HCT116 (cell line): ENCODE measurements around the gene S100A1. TPM values are rescaled to one million over a fixed set of nuclear protein-coding genes. Genes with fewer than 3 reads are reported as not detected.

Experiments
- ATAC-seq: fragments of 200-7000 bp; cut with Tn5 transposase; 2 replicates; pipeline ENCODE4 v1.9.1; 2020; ENCODE audit warnings: mild to moderate bottlenecking, moderate library complexity
- BruUV-seq: library from RNA; stranded (reverse); fragments of 400-500 nt; replicated peaks from 2 replicates; lab custom pipeline; 2021; lab: Mats Ljungman, UMichigan
- CTCF ChIA-PET: fragments of 300-600 bp; sonication (Branson Sonifier 250); formaldehyde crosslinking; loops from one replicate; lab custom pipeline; 2021; ENCODE audit warnings: antibody characterized with exemption; lab: Charles Lee
- POLR2A ChIA-PET: fragments of 300-600, 350-600 bp; sonication (Branson Sonifier 250); formaldehyde crosslinking; loops from one replicate; lab custom pipeline; 2021; ENCODE audit warnings: antibody characterized with exemption; lab: Charles Lee
- RAD21 ChIA-PET, 2 experiments: fragments of 300-600 bp; sonication (Branson Sonifier 250); formaldehyde crosslinking; loops; one replicate each; lab custom pipeline; 2023; ENCODE audit warnings: low total read pairs in 2 of 2; ENCODE audit not compliant: uncharacterized antibody in 2 of 2, unreplicated experiment in 2 of 2, low non-redundant PET in 1 of 2; lab: Charles Lee
- DNase-seq: peaks from one replicate; pipeline ENCODE4 v3.0.0-alpha.2; 2010; ENCODE audit warnings: low read depth, low spot score
- H2AFZ ChIP-seq: fragments of 200-600 bp; shearing (Covaris generic), sonication (generic); 2 replicates; pipeline ENCODE4 v1.6.1; 2017; ENCODE audit warnings: low read depth, mixed run types, mixed read lengths, antibody characterized with exemption, low read length; ENCODE audit not compliant: poor library complexity, severe bottlenecking
- H3K27ac ChIP-seq: 2 replicates; pipeline ENCODE4 v1.5.1; 2012; ENCODE audit warnings: low read depth, low read length
- H3K27me3 ChIP-seq: fragments of 200-600 bp; sonication (generic); 2 replicates; pipeline ENCODE4 v1.6.1; 2016; ENCODE audit warnings: mixed run types, low read length, mixed read lengths; ENCODE audit not compliant: insufficient read depth
- H3K36me3 ChIP-seq, 2 experiments: fragments of 200-500 bp in 1 of 2; fragments of 200-600 bp in 1 of 2; sonication (Bioruptor generic) in 1 of 2; sonication (generic) in 1 of 2; 2 replicates each; pipeline versions ENCODE4 v1.5.1 to v1.6.1; 2014 to 2016; ENCODE audit warnings: low read length in 2 of 2, inconsistent platforms in 1 of 2, mixed read lengths in 1 of 2, mixed run types in 1 of 2; ENCODE audit not compliant: insufficient read depth in 2 of 2, control insufficient read depth in 1 of 2
- H3K4me1 ChIP-seq, 2 experiments: fragments of 200-600 bp in 1 of 2; sonication (generic) in 1 of 2; 2 replicates each; pipeline versions ENCODE4 v1.5.1 to v1.6.1; 2012 to 2017; ENCODE audit warnings: low read length in 2 of 2, inconsistent platforms in 1 of 2, mild to moderate bottlenecking in 1 of 2, mixed read lengths in 1 of 2, mixed run types in 1 of 2, moderate library complexity in 1 of 2; ENCODE audit not compliant: insufficient read depth in 2 of 2, control insufficient read depth in 1 of 2
- H3K4me2 ChIP-seq: fragments of 200-600 bp; sonication (generic); 2 replicates; pipeline ENCODE4 v1.6.1; 2017; ENCODE audit warnings: mixed run types, low read length, mixed read lengths
- H3K4me3 ChIP-seq, 2 experiments: fragments of 200-600 bp in 1 of 2; sonication (generic) in 1 of 2; replicated peaks in 1 of 2; 2 replicates each; pipeline ENCODE4 v1.5.1; 2011 to 2016; ENCODE audit warnings: low read length in 2 of 2, control low read depth in 1 of 2, low read depth in 1 of 2, mild to moderate bottlenecking in 1 of 2, mixed read lengths in 1 of 2, mixed run types in 1 of 2
- H3K79me2 ChIP-seq: fragments of 200-600 bp; sonication (generic); 2 replicates; pipeline ENCODE4 v1.6.1; 2017; ENCODE audit warnings: mild to moderate bottlenecking, mixed run types, low read length, moderate library complexity, mixed read lengths; ENCODE audit not compliant: insufficient read depth
- H3K9ac ChIP-seq: fragments of 200-600 bp; sonication (generic); 2 replicates; pipeline ENCODE4 v1.6.1; 2016; ENCODE audit warnings: low read length, mixed read lengths
- H3K9me2 ChIP-seq: fragments of 200-600 bp; sonication (generic), shearing (Covaris generic); 2 replicates; pipeline ENCODE4 v1.6.1; 2017; ENCODE audit warnings: mixed run types, mild to moderate bottlenecking, moderate library complexity; ENCODE audit not compliant: insufficient read depth
- H3K9me3 ChIP-seq, 2 experiments: fragments of 200-500 bp in 1 of 2; fragments of 200-600 bp in 1 of 2; sonication (Bioruptor generic) in 1 of 2; sonication (generic) in 1 of 2; 2 replicates each; pipeline ENCODE4 v1.6.1; 2014 to 2017; ENCODE audit warnings: low read length in 2 of 2, mixed read lengths in 2 of 2, inconsistent platforms in 1 of 2, low read depth in 1 of 2, mild to moderate bottlenecking in 1 of 2, mixed run types in 1 of 2, moderate library complexity in 1 of 2; ENCODE audit not compliant: control insufficient read depth in 1 of 2, insufficient read depth in 1 of 2
- H4K20me1 ChIP-seq: fragments of 200-600 bp; sonication (generic), shearing (Covaris generic); 2 replicates; pipeline ENCODE4 v1.6.1; 2017; ENCODE audit warnings: mixed run types, mild to moderate bottlenecking, moderate library complexity; ENCODE audit not compliant: insufficient read depth
- CBX3 ChIP-seq: IDR thresholded peaks from 2 replicates; pipeline ENCODE4 v1.6.1; 2012; ENCODE audit warnings: low read depth
- EGR1 ChIP-seq: IDR thresholded peaks from 2 replicates; pipeline ENCODE4 v1.6.1; 2012; ENCODE audit warnings: low read depth
- EZH2 ChIP-seq: fragments of 200-600 bp; sonication (generic); IDR thresholded peaks from 2 replicates; pipeline ENCODE4 v1.6.1; 2017; ENCODE audit warnings: antibody characterized with exemption, mixed run types
- EZH2phosphoT487 ChIP-seq: fragments of 200-600 bp; IDR thresholded peaks from 2 replicates; pipeline ENCODE4 v1.6.1; 2018; ENCODE audit warnings: antibody characterized with exemption, borderline replicate concordance
- POLR2A ChIP-seq: IDR thresholded peaks from 2 replicates; pipeline ENCODE4 v1.7.0; 2011; ENCODE audit warnings: borderline replicate concordance; ENCODE audit not compliant: insufficient read depth, insufficient read length; ENCODE audit errors: extremely low read depth
- POLR2AphosphoS5 ChIP-seq: IDR thresholded peaks from 2 replicates; pipeline ENCODE4 v1.6.1; 2011; ENCODE audit warnings: mild to moderate bottlenecking, low read depth, low read length, moderate library complexity
- RAD21 ChIP-seq: IDR thresholded peaks from 2 replicates; pipeline ENCODE4 v1.6.1; 2012; ENCODE audit warnings: low read depth, mild to moderate bottlenecking
- SIN3A ChIP-seq: IDR thresholded peaks from 2 replicates; pipeline ENCODE4 v1.6.1; 2012; ENCODE audit warnings: low read depth
- SRF ChIP-seq: IDR thresholded peaks from 2 replicates; pipeline ENCODE4 v1.6.1; 2012; ENCODE audit warnings: low read depth
- YY1 ChIP-seq: IDR thresholded peaks from 2 replicates; pipeline ENCODE4 v1.6.1; 2011; ENCODE audit warnings: low read length, low read depth, moderate library complexity, mild to moderate bottlenecking; ENCODE audit not compliant: insufficient replicate concordance; ENCODE audit errors: extremely low read depth
- ZNF274 ChIP-seq: fragments of 200-500 bp; sonication (Bioruptor generic); IDR thresholded peaks from 2 replicates; pipeline ENCODE4 v1.6.1; 2014; ENCODE audit warnings: mild to moderate bottlenecking, low read depth, low read length, inconsistent platforms
- intact Hi-C: fragments of 100-400 bp; cut with micrococcal nuclease; formaldehyde crosslinking; loops from 2 replicates; pipeline ENCODE4 v1.10.0; 2022
- total RNA-seq: library from RNA; stranded (reverse); gene quantifications from one replicate; pipeline ENCODE4 v1.2.1, GENCODE V29; 2021; ENCODE audit not compliant: unreplicated experiment
- TF ChIP-seq, protein P1 (sequence below): IDR thresholded peaks from 2 replicates; pipeline ENCODE4 v1.6.1; 2012; ENCODE audit warnings: low read depth
- TF ChIP-seq, protein P2 (sequence below), 3 experiments: fragments of 200-600 bp in 1 of 3; sonication (generic) in 1 of 3; IDR thresholded peaks in 2 of 3; conservative IDR thresholded peaks in 1 of 3; 2 replicates each; pipeline ENCODE4 v1.5.1; 2012 to 2017; ENCODE audit warnings: low read depth in 2 of 3, low read length in 2 of 3, antibody characterized with exemption in 1 of 3, borderline replicate concordance in 1 of 3, control low read depth in 1 of 3, mild to moderate bottlenecking in 1 of 3, mixed read lengths in 1 of 3, mixed run types in 1 of 3, moderate library complexity in 1 of 3; ENCODE audit not compliant: insufficient read depth in 1 of 3
- TF ChIP-seq, protein P3 (sequence below): IDR thresholded peaks from 2 replicates; pipeline ENCODE4 v1.6.1; 2012

Gene S100A1
- total RNA-seq, 1 experiment from 2014 or later, result 0.30 TPM

DNA sequence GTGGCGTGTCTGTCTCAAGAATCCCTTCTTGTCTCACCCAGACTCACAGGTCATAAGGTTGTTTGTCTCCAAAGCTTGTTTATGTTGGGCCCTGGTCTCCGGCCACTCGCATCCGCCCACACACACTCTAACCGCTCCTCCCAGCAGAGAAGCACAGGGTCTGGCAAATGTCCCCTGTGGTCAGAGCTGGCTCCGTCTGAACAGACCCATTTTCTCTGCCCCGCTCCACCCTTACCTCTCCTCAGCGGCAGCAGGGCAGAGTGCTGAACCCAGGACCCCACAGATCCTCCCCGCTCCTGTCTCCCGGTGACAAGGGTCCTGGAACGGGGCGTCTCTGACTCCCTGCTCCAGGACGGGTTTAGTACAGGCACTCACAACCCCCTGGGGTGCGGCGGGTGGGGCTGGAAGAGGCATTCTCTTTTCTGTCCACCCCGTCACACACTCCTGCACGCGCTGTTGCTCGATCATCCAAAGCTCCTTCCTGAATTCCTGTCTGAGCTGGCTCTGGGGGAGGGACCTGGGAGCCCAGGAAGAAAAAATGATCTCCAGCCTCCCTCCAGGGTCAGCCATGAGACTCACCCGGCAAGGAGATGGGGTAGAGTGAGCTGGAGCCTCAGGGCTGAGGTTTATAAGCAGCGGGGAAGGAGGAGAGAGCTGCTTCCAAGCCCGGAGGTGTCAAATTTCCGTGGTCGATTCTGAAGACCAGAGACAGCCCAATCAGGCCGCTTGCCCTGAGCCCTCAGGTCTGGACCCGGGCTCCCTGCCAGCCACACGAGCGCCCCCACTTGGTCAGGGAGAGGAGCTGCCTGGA is 1.1 kb upstream of the S100A1 start, which contains the start of gene S100A13:
Gene S100A13, minus strand, starts transcription at position 602 of the 811 bp plus-strand sequence. CDS start 1,033 bp downstream, outside the sequence.
- Histone ChIP-seq H3K4me1 (peaks cover 18 to 34% of the 10 kb centered on the region in 2 experiments), H3K36me3 (peaks cover 2 to 9% of the 10 kb centered on the region in 2 experiments; a peak in 2 of 4 replicates)

More for the DNA sequence above, 1.1 kb upstream of the S100A1 start, which contains the start of gene S100A13:
- no peaks in the 10 kb centered on the region for H4K20me1 ChIP-seq
- ATAC-seq (peak; percentile 87), DNase-seq (peak; percentile 93)
- peak within 1 kb of the TSS; percentile 89 for H3K27ac ChIP-seq
- peak within 1 kb of the TSS; percentile 92 for H3K4me2 ChIP-seq
- H3K9ac ChIP-seq, result peak within 1 kb of the TSS; percentile 85
- POLR2A ChIA-PET, result interaction anchor here (0.8 to 10.5 kb wide), 25 partner anchors 11 to 360 kb away, joined by 3 to 172 read pairs (median 4); partner anchors contain the start of genes INTS3, RAB13, S100A14 and S100A16
- RAD21 ChIA-PET, result interaction anchor here (0.6 to 1.9 kb wide), 11 partner anchors 9 to 193 kb away, joined by 3 to 9 read pairs (median 4); partner anchors contain the start of genes S100A14 (in 2 of the 2) and S100A16 (in 1 of the 2)
- H3K4me3 ChIP-seq, result peak within 1 kb of the TSS; percentile 65 to 72
- no peaks in the 10 kb centered on the region for H3K9me2 ChIP-seq
- H3K9me3 ChIP-seq, result no peaks in the 10 kb centered on the region
- no peaks in the 10 kb centered on the region for H3K27me3 ChIP-seq
- H2AFZ ChIP-seq, result no peak within 1 kb of the TSS
- TF ChIP-seq EZH2phosphoT487 (no peak), ZNF274 (no peak), EGR1 (no peak), CBX3 (no peak), EZH2 (no peak), SRF (no peak), POLR2A (peak; percentile 94), YY1 (peak; percentile 60), SIN3A (no peak), RAD21 (no peak), POLR2AphosphoS5 (peak; percentile 98)
- TF ChIP-seq, protein P1, sequence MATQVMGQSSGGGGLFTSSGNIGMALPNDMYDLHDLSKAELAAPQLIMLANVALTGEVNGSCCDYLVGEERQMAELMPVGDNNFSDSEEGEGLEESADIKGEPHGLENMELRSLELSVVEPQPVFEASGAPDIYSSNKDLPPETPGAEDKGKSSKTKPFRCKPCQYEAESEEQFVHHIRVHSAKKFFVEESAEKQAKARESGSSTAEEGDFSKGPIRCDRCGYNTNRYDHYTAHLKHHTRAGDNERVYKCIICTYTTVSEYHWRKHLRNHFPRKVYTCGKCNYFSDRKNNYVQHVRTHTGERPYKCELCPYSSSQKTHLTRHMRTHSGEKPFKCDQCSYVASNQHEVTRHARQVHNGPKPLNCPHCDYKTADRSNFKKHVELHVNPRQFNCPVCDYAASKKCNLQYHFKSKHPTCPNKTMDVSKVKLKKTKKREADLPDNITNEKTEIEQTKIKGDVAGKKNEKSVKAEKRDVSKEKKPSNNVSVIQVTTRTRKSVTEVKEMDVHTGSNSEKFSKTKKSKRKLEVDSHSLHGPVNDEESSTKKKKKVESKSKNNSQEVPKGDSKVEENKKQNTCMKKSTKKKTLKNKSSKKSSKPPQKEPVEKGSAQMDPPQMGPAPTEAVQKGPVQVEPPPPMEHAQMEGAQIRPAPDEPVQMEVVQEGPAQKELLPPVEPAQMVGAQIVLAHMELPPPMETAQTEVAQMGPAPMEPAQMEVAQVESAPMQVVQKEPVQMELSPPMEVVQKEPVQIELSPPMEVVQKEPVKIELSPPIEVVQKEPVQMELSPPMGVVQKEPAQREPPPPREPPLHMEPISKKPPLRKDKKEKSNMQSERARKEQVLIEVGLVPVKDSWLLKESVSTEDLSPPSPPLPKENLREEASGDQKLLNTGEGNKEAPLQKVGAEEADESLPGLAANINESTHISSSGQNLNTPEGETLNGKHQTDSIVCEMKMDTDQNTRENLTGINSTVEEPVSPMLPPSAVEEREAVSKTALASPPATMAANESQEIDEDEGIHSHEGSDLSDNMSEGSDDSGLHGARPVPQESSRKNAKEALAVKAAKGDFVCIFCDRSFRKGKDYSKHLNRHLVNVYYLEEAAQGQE, result no peak
- TF ChIP-seq, protein P2, sequence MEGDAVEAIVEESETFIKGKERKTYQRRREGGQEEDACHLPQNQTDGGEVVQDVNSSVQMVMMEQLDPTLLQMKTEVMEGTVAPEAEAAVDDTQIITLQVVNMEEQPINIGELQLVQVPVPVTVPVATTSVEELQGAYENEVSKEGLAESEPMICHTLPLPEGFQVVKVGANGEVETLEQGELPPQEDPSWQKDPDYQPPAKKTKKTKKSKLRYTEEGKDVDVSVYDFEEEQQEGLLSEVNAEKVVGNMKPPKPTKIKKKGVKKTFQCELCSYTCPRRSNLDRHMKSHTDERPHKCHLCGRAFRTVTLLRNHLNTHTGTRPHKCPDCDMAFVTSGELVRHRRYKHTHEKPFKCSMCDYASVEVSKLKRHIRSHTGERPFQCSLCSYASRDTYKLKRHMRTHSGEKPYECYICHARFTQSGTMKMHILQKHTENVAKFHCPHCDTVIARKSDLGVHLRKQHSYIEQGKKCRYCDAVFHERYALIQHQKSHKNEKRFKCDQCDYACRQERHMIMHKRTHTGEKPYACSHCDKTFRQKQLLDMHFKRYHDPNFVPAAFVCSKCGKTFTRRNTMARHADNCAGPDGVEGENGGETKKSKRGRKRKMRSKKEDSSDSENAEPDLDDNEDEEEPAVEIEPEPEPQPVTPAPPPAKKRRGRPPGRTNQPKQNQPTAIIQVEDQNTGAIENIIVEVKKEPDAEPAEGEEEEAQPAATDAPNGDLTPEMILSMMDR (IDR thresholded peaks at IDR 0.05 in 2 of 3, conservative IDR thresholded peaks at IDR 0.05 in 1 of 3; ENCODE audit: borderline replicate concordance in 1 of 3, insufficient read depth in 1 of 3, low read depth in 2 of 3, low read length in 2 of 3), result peak in 1 of 3 experiments; percentile 89; a peak in 3 of 6 replicates
- TF ChIP-seq, protein P3, sequence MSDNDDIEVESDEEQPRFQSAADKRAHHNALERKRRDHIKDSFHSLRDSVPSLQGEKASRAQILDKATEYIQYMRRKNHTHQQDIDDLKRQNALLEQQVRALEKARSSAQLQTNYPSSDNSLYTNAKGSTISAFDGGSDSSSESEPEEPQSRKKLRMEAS, result no peak
- peaks cover 15% of the 10 kb centered on the region; the same call in 1 of the 2 replicates for H3K79me2 ChIP-seq
- CTCF ChIA-PET, result interaction anchor here (0.6 to 5.7 kb wide), 17 partner anchors 11 to 338 kb away, joined by 3 to 76 read pairs (median 4); partner anchors contain the start of genes S100A14, S100A16 and S100A2
- TSS peak; percentile 71 for BruUV-seq
- intact Hi-C loops, result loop anchor here (1.0 to 5.0 kb wide), 2 partner anchors 55 to 275 kb away; no protein-coding TSS in a partner anchor
